Right atrium auricular region (tissue), 2 donors: ENCODE data around the gene FNTB. TPM values are rescaled to one million over a fixed set of nuclear protein-coding genes. Genes with fewer than 3 reads are reported as not detected.

Experiments used
- DNase-seq: peaks from one replicate; pipeline ENCODE4 v3.0.0-alpha.2; 2019; ENCODE audit warnings: low spot score
- H3K27ac ChIP-seq, 2 donors: fragments of 200-600 bp; sonication (generic); 1 replicate in 1 of 2; 2 replicates in 1 of 2; pipeline ENCODE4 v1.5.1; 2016 to 2019
- H3K27me3 ChIP-seq, 2 donors: fragments of 200-600 bp; sonication (generic); one replicate each; pipeline versions ENCODE4 v1.5.1 to v1.6.0; 2017 to 2019
- H3K36me3 ChIP-seq: fragments of 200-600 bp; sonication (generic); one replicate; pipeline ENCODE4 v1.5.1; 2016
- H3K4me1 ChIP-seq, 2 donors: fragments of 200-600 bp; sonication (generic); one replicate each; pipeline versions ENCODE4 v1.5.1 to v1.6.0; 2017 to 2019
- H3K4me3 ChIP-seq, 2 donors: fragments of 200-600 bp; sonication (generic); 1 replicate in 1 of 2; 2 replicates in 1 of 2; pipeline ENCODE4 v1.5.1; 2017 to 2019; ENCODE audit warnings: mild to moderate bottlenecking in 1 of 2, moderate library complexity in 1 of 2
- H3K9me3 ChIP-seq, 2 donors: fragments of 200-600 bp; sonication (generic); one replicate each; pipeline ENCODE4 v1.5.1; 2019
- CTCF ChIP-seq, 2 donors: fragments of 200-600 bp; sonication (generic); IDR thresholded peaks; one replicate each; pipeline ENCODE4 v1.5.1; 2019; ENCODE audit warnings: antibody characterized with exemption in 2 of 2
- microRNA-seq, 2 donors: library from miRNA; unstranded; fragments of <30 nt; microRNA quantifications; one replicate each; pipeline ENCODE4, GENCODE V29; 2016 to 2017; ENCODE audit warnings: borderline number of aligned reads in 2 of 2, borderline replicate concordance in 1 of 2
- total RNA-seq, 2 donors: library from RNA; depleted of rRNA; stranded (reverse); fragments of >200 nt; gene quantifications; one replicate each; pipeline ENCODE4 v1.1.0, GENCODE V29; 2016

Gene FNTB
- total RNA-seq, 2 donors from 2014 or later: 11.2 to 14.2 TPM

DNA sequence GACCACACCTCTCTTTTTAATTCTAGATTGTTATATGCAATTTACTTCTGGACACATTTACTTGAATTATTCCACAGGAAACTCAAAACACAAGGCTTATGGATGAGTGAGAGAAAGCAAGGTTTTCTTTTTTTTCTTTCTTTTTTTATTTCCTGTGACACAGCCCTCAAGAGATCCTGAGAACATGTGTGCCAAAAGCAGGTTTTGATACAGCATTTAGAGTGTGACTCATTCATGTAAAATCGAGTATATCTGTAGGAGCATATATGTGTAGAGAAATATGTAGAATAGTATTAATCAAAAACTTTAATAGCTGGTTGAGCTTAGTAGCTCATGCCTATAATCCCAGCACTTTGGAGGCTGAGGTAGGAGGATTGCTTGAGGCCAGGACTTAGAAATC, 120.0 kb downstream of the FNTB start:
- Histone ChIP-seq H3K4me3 (no peak overlapping the region), H3K36me3 (no peaks in the 10 kb centered on the region), H3K9me3 (no peaks in the 10 kb centered on the region), H3K27ac (no peak overlapping the region), H3K27me3 (no peaks in the 10 kb centered on the region), H3K4me1 (peaks cover 0 to 10% of the 10 kb centered on the region in 2 donors)
- no peak for DNase-seq
- no peak for TF ChIP-seq CTCF (IDR thresholded peaks at IDR 0.05)

DNA sequence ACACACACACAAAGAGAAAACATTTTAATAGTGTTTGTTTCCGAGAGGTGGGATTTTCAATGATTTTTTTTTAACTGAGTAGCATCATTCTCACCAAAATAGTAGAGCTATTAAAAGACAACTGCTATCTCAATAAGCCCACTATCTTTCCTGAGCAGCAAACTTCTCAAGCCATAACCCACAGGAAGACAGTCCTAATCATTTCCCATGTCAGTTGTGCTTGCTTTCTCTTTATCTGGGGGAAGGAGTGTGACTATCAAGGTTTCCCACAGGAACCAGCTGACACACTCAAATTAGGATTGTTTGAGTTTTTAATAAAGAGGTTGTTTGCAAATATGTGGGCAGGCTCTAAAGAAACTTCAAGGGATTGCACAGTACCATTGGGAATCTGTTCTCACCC, 120.5 kb downstream of the FNTB start:
- Histone ChIP-seq H3K27ac (no peak overlapping the region), H3K9me3 (no peaks in the 10 kb centered on the region), H3K27me3 (no peaks in the 10 kb centered on the region), H3K4me1 (peaks cover 0 to 10% of the 10 kb centered on the region in 2 donors), H3K4me3 (no peak overlapping the region), H3K36me3 (no peaks in the 10 kb centered on the region)
- TF ChIP-seq CTCF (IDR thresholded peaks at IDR 0.05): no peak
- DNase-seq: no peak

DNA sequence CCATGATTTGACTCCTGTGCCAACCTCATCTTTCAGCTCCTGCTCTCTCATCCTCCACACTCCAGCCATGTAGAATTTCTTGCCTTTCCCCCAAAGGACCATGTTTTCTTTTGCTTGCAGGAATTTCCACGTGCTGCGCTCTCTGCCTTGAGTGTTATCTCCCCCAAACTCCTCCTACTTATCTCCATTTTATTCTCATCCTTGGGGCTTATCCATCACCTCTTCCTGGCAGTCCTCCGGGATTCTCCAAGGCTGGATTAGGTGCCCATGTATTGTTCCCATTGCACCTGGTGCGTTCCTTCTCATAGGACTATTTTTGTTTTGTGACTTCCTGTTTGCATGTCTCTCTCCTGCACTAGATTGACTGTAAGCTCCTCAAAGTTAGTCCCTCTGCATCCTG, 122.7 kb downstream of the FNTB start:
- no peak for TF ChIP-seq CTCF (IDR thresholded peaks at IDR 0.05)
- H3K36me3 ChIP-seq: no peaks in the 10 kb centered on the region
- no peak for DNase-seq
- H3K4me1 ChIP-seq: peaks cover 0 to 4% of the 10 kb centered on the region in 2 donors
- H3K4me3 ChIP-seq: no peak overlapping the region
- no peak overlapping the region for H3K27ac ChIP-seq
- no peaks in the 10 kb centered on the region for H3K9me3 ChIP-seq
- no peaks in the 10 kb centered on the region for H3K27me3 ChIP-seq

DNA sequence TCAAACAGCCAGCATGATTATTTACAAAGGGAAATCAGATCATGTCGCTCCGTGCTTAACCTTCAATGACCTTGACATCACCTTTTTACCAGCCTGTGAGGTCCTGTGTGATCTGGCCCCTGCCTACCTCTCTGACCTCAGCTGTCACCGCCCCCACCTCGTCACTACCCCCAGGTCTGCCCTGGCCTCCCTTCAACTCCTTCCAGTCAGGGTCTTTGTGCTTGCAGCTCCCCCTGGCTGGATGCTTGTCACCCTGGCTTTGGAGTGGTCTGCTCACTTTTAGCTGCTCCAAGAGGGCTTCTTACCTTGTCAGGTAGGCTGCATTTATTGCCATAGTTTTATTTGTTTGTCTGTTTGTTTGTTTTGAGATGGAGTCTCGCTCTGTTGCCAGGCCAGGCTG, 123.8 kb downstream of the FNTB start:
- H3K27ac ChIP-seq: no peak overlapping the region
- no peak overlapping the region for H3K4me3 ChIP-seq
- H3K36me3 ChIP-seq: no peaks in the 10 kb centered on the region
- H3K9me3 ChIP-seq: no peaks in the 10 kb centered on the region
- no peaks in the 10 kb centered on the region for H3K27me3 ChIP-seq
- no peak for DNase-seq
- H3K4me1 ChIP-seq: peaks cover 0 to 4% of the 10 kb centered on the region in 2 donors
- TF ChIP-seq CTCF (IDR thresholded peaks at IDR 0.05): no peak

Small RNA genes within 50 kb of the gene (microRNA-seq; reads per million reads assigned to microRNA genes)
- gene MIR4706: 0 reads per million in 2 donors

Other genes with a start within 250 kb of the FNTB start
- 100 to 1,000 TPM in 1 of 2 donors, 10 to 100 TPM in 1; 84.4 to 102 TPM for gene SPTB, start 107.0 kb upstream of the FNTB start, total RNA-seq
- gene CHURC1, start 72.4 kb upstream of the FNTB start, total RNA-seq: 100 to 1,000 TPM in 1 of 2 donors, 10 to 100 TPM in 1; 70.9 to 102 TPM
- gene GPX2, start 44.1 kb upstream of the FNTB start, total RNA-seq: not detected
- 10 to 100 TPM in 1 of 2 donors, 1 to 10 TPM in 1; 9.8 to 69.0 TPM for gene RAB15, start 14.6 kb upstream of the FNTB start, total RNA-seq
- gene MAX, start 115.6 kb downstream of the FNTB start, total RNA-seq: 10 to 100 TPM; 37.0 to 67.5 TPM